Lower leg skin (tissue), 4 donors: ENCODE measurements around the gene GABRB2. TPM values are rescaled to one million over a fixed set of nuclear protein-coding genes. Genes with fewer than 3 reads are reported as not detected.

Experiments
- DNase-seq, 2 donors: peaks; one replicate each; pipeline ENCODE4 v3.0.0-alpha.2; 2019; ENCODE audit warnings: low spot score in 2 of 2
- H3K4me3 ChIP-seq: fragments of 200-600 bp; sonication (generic); 2 replicates; pipeline ENCODE4 v1.5.1; 2017; ENCODE audit warnings: mild to moderate bottlenecking, low read depth; ENCODE audit not compliant: poor library complexity, severe bottlenecking
- POLR2A ChIP-seq, 2 donors: fragments of 450-650 bp; IDR thresholded peaks; one replicate each; pipeline ENCODE4 v1.6.1; 2016 to 2017; ENCODE audit warnings: antibody characterized with exemption in 2 of 2, mild to moderate bottlenecking in 1 of 2, moderate library complexity in 1 of 2
- WGBS, 2 donors: methylation state at CpG; one replicate each; pipeline ENCODE4 v1.1.5; 2018; 5-methylcytosine and 5-hydroxymethylcytosine counted together
- intact Hi-C: fragments of 100-400 bp; cut with DNase I; formaldehyde crosslinking; loops from one replicate; pipeline ENCODE4 v1.15.0; 2023; ENCODE audit warnings: low total_unique reads
- total RNA-seq, 4 donors: library from RNA; depleted of rRNA; stranded (reverse); fragments of >200 nt; gene quantifications; one replicate each; pipeline ENCODE4 v1.1.0, GENCODE V29; 2016
- TF ChIP-seq, protein P1 (sequence below), 3 donors: fragments of 450-650 bp; IDR thresholded peaks; one replicate each; pipeline ENCODE4 v1.5.1; 2016; ENCODE audit warnings: antibody characterized with exemption in 3 of 3, mild to moderate bottlenecking in 3 of 3, moderate library complexity in 2 of 3

Gene GABRB2
- total RNA-seq, 4 donors from 2014 or later, result 0.19 to 0.67 (median 0.45) TPM; not detected in 1

DNA sequence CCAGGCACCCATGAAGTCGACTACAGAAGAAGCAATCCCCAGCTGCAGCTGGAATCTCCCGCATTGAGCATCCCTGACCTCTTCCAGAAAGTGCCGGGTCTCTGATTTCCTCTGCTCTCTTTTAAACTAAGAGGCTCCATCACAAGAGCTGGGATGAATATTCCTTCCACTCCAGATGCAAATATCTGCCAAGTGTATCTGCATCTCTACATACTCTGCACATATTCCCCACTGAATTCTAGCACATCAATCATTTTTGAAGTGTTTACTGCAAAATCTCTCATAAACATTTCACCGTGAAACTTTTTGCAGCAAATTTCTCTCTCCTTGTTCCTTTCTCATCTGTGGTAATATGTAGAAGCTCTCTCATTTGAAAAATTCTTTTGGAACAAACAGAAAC lies 161.5 kb downstream of the GABRB2 start:
- intact Hi-C loops, result no loop called here
- H3K4me3 ChIP-seq, result no peak overlapping the region
- TF ChIP-seq, protein P1, sequence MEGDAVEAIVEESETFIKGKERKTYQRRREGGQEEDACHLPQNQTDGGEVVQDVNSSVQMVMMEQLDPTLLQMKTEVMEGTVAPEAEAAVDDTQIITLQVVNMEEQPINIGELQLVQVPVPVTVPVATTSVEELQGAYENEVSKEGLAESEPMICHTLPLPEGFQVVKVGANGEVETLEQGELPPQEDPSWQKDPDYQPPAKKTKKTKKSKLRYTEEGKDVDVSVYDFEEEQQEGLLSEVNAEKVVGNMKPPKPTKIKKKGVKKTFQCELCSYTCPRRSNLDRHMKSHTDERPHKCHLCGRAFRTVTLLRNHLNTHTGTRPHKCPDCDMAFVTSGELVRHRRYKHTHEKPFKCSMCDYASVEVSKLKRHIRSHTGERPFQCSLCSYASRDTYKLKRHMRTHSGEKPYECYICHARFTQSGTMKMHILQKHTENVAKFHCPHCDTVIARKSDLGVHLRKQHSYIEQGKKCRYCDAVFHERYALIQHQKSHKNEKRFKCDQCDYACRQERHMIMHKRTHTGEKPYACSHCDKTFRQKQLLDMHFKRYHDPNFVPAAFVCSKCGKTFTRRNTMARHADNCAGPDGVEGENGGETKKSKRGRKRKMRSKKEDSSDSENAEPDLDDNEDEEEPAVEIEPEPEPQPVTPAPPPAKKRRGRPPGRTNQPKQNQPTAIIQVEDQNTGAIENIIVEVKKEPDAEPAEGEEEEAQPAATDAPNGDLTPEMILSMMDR (IDR thresholded peaks at IDR 0.05), result no peak
- TF ChIP-seq POLR2A (IDR thresholded peaks at IDR 0.05), result no peak
- DNase-seq, result no peak
- 55 to 56% methylated on average over 4 of the region's 4 CpGs for WGBS, 2 donors

DNA sequence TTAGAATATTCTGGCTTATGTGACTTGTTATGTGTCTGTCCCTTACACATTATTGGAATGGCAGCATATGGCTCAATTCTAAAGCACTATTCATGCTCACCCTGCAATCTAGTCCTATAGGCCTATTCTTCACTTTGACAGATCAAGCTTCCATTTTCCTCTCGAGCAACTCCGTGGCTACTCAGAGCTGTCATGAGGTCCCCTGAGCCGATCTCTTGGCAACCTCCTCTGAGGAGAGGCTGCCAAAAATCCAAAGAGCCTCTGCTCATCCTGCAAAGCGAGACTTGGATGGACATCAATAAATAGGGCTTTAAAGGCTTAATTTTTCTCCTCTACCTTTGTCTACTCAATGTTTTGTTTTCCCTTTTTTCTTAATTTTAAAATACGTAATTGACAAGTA lies 163.8 kb downstream of the GABRB2 start:
- no peak for TF ChIP-seq POLR2A (IDR thresholded peaks at IDR 0.05)
- TF ChIP-seq, protein P1 (IDR thresholded peaks at IDR 0.05), result no peak
- 70 to 75% methylated on average over 5 of the region's 5 CpGs for WGBS, 2 donors
- intact Hi-C loops, result no loop called here
- no peak overlapping the region for H3K4me3 ChIP-seq
- DNase-seq, result no peak

- TF ChIP-seq, protein P1 (IDR thresholded peaks at IDR 0.05), result no peak
- no peak for TF ChIP-seq POLR2A (IDR thresholded peaks at IDR 0.05)
- DNase-seq, result no peak
- no peak overlapping the region for H3K4me3 ChIP-seq
- intact Hi-C loops, result no loop called here
- 11 to 21% methylated on average over 1 of the region's 1 CpG for WGBS, 2 donors
Measured at GRCh38 chr5:161380486-161380885, 166.0 kb downstream of the GABRB2 start.

- DNase-seq, result no peak
- H3K4me3 ChIP-seq, result no peak overlapping the region
- intact Hi-C loops, result no loop called here
- TF ChIP-seq POLR2A (IDR thresholded peaks at IDR 0.05), result no peak
- WGBS, 2 donors, result 76 to 95% methylated on average over 1 of the region's 1 CpG
Measured at GRCh38 chr5:161378701-161379100, 167.8 kb downstream of the GABRB2 start.

GRCh38 chr5:161376034-161376433 lies 170.5 kb downstream of the GABRB2 start:
- no peak for DNase-seq
- intact Hi-C loops, result no loop called here
- TF ChIP-seq, protein P1 (IDR thresholded peaks at IDR 0.05), result no peak
- TF ChIP-seq POLR2A (IDR thresholded peaks at IDR 0.05), result no peak
- H3K4me3 ChIP-seq, result no peak overlapping the region
- WGBS, 2 donors, result 88 to 89% methylated on average over 1 of the region's 1 CpG

- TF ChIP-seq POLR2A (IDR thresholded peaks at IDR 0.05), result no peak
- TF ChIP-seq, protein P1 (IDR thresholded peaks at IDR 0.05), result no peak
- intact Hi-C loops, result no loop called here
- no peak overlapping the region for H3K4me3 ChIP-seq
- no peak for DNase-seq
Measured at GRCh38 chr5:161373345-161373707, 173.2 kb downstream of the GABRB2 start.
